GM12878 (cell line): Measurements from ENCODE around the gene TSHZ2.

Source experiments
- CTCF ChIP-seq, 3 experiments: IDR thresholded peaks in 2 of 3; conservative IDR thresholded peaks in 1 of 3; 2 replicates each; pipeline ENCODE4 v1.5.1; 2011; ENCODE audit warnings: low read depth in 3 of 3, low read length in 3 of 3, mild to moderate bottlenecking in 3 of 3, control low read depth in 2 of 3, moderate library complexity in 2 of 3, inconsistent platforms in 1 of 3, mixed read lengths in 1 of 3; ENCODE audit not compliant: control insufficient read depth in 2 of 3, insufficient read depth in 1 of 3; ENCODE audit errors: extremely low read depth in 1 of 3
- HCFC1 ChIP-seq: fragments of 150-350 bp; IDR thresholded peaks from 2 replicates; pipeline ENCODE4 v1.6.1; 2014; ENCODE audit warnings: low read length
- MTA3 ChIP-seq: IDR thresholded peaks from 2 replicates; pipeline ENCODE4 v1.6.1; 2012; ENCODE audit warnings: low read length, inconsistent platforms, borderline replicate concordance
- RAD51 ChIP-seq: fragments of 450-650 bp; IDR thresholded peaks from 2 replicates; pipeline ENCODE4 v1.6.1; 2016; ENCODE audit warnings: moderate library complexity, mild to moderate bottlenecking, inconsistent platforms
- RFX5 ChIP-seq: IDR thresholded peaks from 2 replicates; pipeline ENCODE4 v1.6.1; 2011; ENCODE audit warnings: low read depth, low read length, improper control_type of control experiment

GRCh38 chr20:53032046-53032445 lies 59.9 kb downstream of the TSHZ2 start:
- TF ChIP-seq CTCF (IDR thresholded peaks at IDR 0.05 in 2 of 3, conservative IDR thresholded peaks at IDR 0.05 in 1 of 3; ENCODE audit: control insufficient read depth in 2 of 3, extremely low read depth in 1 of 3, insufficient read depth in 1 of 3, low read depth in 3 of 3, low read length in 3 of 3): no peak
- TF ChIP-seq HCFC1: no peak
- TF ChIP-seq RAD51: no peak
- TF ChIP-seq RFX5: no peak
- TF ChIP-seq MTA3: no peak
